Tongue (tissue), 2 donors: ENCODE measurements around the gene SMARCD2. TPM values are rescaled to one million over a fixed set of nuclear protein-coding genes. Genes with fewer than 3 reads are reported as not detected.

Experiments used
- DNase-seq: peaks from one replicate; pipeline ENCODE4 v3.0.0-alpha.2; 2015
- total RNA-seq: library from RNA; depleted of rRNA; stranded (reverse); fragments of >200 nt; gene quantifications from one replicate; pipeline ENCODE4 v1.2.3, GENCODE V29; 2014

The SMARCD2 gene
- total RNA-seq, 1 donor from 2014 or later = 69.4 TPM

GRCh38 chr17:63832014-63832413 lies 10.5 kb downstream of the SMARCD2 start:
- no peak for DNase-seq

GRCh38 chr17:63831505-63831904 lies 11.0 kb downstream of the SMARCD2 start:
- DNase-seq = no peak

GRCh38 chr17:63830904-63831491 lies 11.5 kb downstream of the SMARCD2 start:
- no peak for DNase-seq

- DNase-seq = no peak
These were observed 12.2 kb downstream of the SMARCD2 start for GRCh38 chr17:63830278-63830677.

- no peak for DNase-seq
These were observed 13.5 kb downstream of the SMARCD2 start for GRCh38 chr17:63828936-63829335.

- DNase-seq = no peak
These were observed 14.7 kb downstream of the SMARCD2 start for GRCh38 chr17:63827801-63828221.

GRCh38 chr17:63827002-63827800 lies 15.3 kb downstream of the SMARCD2 start, which contains the start of the genes FTSJ3 and PSMC5:
TSS of gene FTSJ3 (minus strand) at chr17:63827663. CDS start at chr17:63826902, 761 bp downstream.
TSS of gene PSMC5 (plus strand) at chr17:63827431. CDS start at chr17:63827491, 60 bp downstream.
- peak; percentile 99 for DNase-seq

- DNase-seq = no peak
These were observed 15.9 kb downstream of the SMARCD2 start for GRCh38 chr17:63826468-63827001.

- DNase-seq = no peak
These were observed 18.1 kb downstream of the SMARCD2 start for GRCh38 chr17:63824362-63824761.

GRCh38 chr17:63823659-63824331 lies 18.7 kb downstream of the SMARCD2 start:
- no peak for DNase-seq

- no peak for DNase-seq
These were observed 19.9 kb downstream of the SMARCD2 start for GRCh38 chr17:63822537-63822936.

GRCh38 chr17:63821804-63822203 lies 20.7 kb downstream of the SMARCD2 start:
- DNase-seq = no peak

GRCh38 chr17:63820963-63821561 lies 21.4 kb downstream of the SMARCD2 start:
- no peak for DNase-seq

- DNase-seq = no peak
These were observed 22.6 kb downstream of the SMARCD2 start for GRCh38 chr17:63819585-63820537.

GRCh38 chr17:63819131-63819530 lies 23.4 kb downstream of the SMARCD2 start:
- no peak for DNase-seq

- no peak for DNase-seq
These were observed 24.6 kb downstream of the SMARCD2 start for GRCh38 chr17:63817736-63818385.

GRCh38 chr17:63816669-63817068 lies 25.8 kb downstream of the SMARCD2 start:
- no peak for DNase-seq

- no peak for DNase-seq
These were observed 26.4 kb downstream of the SMARCD2 start for GRCh38 chr17:63816123-63816522.

- no peak for DNase-seq
These were observed 32.5 kb downstream of the SMARCD2 start for GRCh38 chr17:63809970-63810369.

- no peak for DNase-seq
These were observed 36.9 kb downstream of the SMARCD2 start for GRCh38 chr17:63805591-63805990.

GRCh38 chr17:63804328-63804727 lies 38.2 kb downstream of the SMARCD2 start:
- no peak for DNase-seq
